BJ (cell line): ENCODE results near the gene ANKS3. TPM values are rescaled to one million over a fixed set of nuclear protein-coding genes. Genes with fewer than 3 reads are reported as not detected.

ENCODE experiments used
- CTCF ChIA-PET: fragments of 350-600 bp; formaldehyde crosslinking; extraction: SDS; loops from one replicate; lab custom pipeline; 2021; ENCODE audit warnings: antibody characterized with exemption, inconsistent platforms; lab: Yijun Ruan, JAX
- POLR2A ChIA-PET: fragments of 300-600 bp; sonication (Branson Sonifier 250); formaldehyde crosslinking; extraction: SDS; loops from one replicate; lab custom pipeline; 2021; ENCODE audit warnings: antibody characterized with exemption; lab: Charles Lee
- DNase-seq: peaks from one replicate; pipeline ENCODE4 v3.0.0-alpha.2; 2011; ENCODE audit warnings: low read depth
- H3K27me3 ChIP-seq: 2 replicates; pipeline ENCODE4 v1.6.0; 2011; ENCODE audit warnings: low read length; ENCODE audit not compliant: control insufficient read depth, insufficient read depth
- H3K36me3 ChIP-seq: 2 replicates; pipeline ENCODE4 v1.5.1; 2011; ENCODE audit warnings: low read length; ENCODE audit not compliant: control insufficient read depth, insufficient read depth
- H3K4me3 ChIP-seq: 2 replicates; pipeline ENCODE4 v1.5.1; 2011; ENCODE audit warnings: low read depth, mild to moderate bottlenecking, control low read depth, low read length
- polyA plus RNA-seq: library from polyadenylated mRNA; depleted of rRNA; stranded (reverse); fragments of >200 nt; gene quantifications from 2 replicates; pipeline ENCODE4 v1.2.3, GENCODE V29; 2011
- TF ChIP-seq, protein P1 (sequence below): IDR thresholded peaks from 2 replicates; pipeline ENCODE4 v1.5.1; 2011; ENCODE audit warnings: low read depth, mild to moderate bottlenecking, control low read depth, inconsistent platforms, low read length, moderate library complexity; ENCODE audit not compliant: insufficient read depth

Gene ANKS3
- polyA plus RNA-seq, 1 experiment = 23.7 TPM

DNA sequence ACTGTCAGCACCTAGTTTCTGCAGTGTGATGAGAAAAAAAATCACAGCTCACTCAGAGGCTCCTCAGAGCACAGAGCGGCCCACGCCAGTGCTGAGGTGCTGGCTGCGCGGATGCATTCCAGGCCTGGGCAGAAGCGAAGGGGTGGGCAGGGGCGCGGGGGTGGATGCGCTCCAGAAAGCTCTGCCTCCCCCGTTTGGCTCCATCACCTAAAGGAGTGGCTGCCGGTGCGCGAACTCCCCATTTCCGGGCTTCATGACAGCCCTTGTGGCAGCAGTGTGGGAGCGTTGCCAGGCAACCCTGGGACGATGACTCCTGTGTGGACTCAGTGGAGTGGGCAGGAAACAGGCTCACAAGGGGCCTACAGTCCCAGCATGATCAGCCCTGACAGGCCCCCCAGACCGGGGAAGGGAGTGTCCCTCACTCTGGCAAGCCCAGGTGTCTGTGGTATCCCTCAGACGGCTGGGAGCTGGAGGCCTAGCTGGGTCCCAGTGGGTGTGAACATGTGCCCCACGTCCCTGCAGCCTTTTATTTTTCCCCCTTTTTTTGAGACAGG, 73.5 kb downstream of the ANKS3 start:
- no peaks in the 10 kb centered on the region for H3K27me3 ChIP-seq
- TF ChIP-seq, protein P1, sequence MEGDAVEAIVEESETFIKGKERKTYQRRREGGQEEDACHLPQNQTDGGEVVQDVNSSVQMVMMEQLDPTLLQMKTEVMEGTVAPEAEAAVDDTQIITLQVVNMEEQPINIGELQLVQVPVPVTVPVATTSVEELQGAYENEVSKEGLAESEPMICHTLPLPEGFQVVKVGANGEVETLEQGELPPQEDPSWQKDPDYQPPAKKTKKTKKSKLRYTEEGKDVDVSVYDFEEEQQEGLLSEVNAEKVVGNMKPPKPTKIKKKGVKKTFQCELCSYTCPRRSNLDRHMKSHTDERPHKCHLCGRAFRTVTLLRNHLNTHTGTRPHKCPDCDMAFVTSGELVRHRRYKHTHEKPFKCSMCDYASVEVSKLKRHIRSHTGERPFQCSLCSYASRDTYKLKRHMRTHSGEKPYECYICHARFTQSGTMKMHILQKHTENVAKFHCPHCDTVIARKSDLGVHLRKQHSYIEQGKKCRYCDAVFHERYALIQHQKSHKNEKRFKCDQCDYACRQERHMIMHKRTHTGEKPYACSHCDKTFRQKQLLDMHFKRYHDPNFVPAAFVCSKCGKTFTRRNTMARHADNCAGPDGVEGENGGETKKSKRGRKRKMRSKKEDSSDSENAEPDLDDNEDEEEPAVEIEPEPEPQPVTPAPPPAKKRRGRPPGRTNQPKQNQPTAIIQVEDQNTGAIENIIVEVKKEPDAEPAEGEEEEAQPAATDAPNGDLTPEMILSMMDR = no peak
- H3K4me3 ChIP-seq = no peak overlapping the region
- ChIA-PET POLR2A (no interaction called here), CTCF (interaction anchor here (1.7 to 1.9 kb wide), 2 partner anchors 10 to 11 kb away, joined by 6 to 7 read pairs; no protein-coding TSS in a partner anchor)
- DNase-seq = no peak
- peaks cover 39% of the 10 kb centered on the region for H3K36me3 ChIP-seq

DNA sequence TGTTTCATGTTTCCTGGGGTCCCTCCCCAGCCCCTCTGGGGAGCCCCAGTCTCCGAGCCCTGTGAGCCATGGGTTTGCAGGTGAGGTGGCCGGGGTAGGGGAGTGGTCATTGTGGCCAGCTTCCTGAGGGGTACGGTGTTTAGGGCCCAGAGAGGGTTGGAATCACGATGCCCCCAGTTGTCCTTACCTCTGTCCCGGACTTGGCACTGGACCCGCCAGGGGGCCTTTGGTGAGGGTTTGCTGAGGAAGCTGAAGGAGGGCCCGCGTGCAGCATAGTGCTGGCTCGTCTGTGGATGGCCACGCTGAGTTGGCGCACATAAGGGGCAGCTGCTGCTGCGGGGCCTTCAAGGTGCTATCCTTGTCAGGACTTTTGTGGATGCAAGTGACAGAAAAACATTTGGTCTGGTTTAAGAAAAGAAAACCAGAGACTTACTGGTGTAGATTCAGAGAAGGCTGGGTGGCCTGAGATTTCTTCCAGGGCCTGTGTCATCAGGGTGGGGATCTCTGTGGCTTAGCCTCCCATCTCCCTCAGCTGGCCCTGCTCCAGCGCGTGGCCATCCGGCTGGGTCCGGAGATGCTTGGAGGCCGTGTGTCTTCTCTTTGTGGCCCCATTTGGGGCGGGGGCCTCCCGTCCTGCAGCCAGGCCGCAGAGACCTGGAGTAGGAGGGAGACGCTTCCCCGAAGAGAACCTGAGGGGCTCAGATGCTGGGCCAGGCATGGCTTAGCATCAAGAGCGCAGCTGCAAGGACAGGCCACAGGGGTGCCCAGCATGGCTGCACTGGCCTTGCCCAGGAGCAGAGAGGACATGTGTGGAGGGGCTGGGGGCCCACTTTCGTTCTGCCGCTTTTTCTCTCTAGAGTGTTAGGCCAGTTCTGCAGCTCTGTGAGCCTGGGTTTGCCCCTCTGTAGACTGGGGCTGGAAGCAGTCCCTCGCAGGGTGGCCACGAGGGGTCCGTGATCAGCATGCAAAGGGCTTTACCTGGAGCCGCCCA, 74.4 kb downstream of the ANKS3 start:
- DNase-seq = no peak
- no peaks in the 10 kb centered on the region for H3K27me3 ChIP-seq
- peaks cover 36% of the 10 kb centered on the region for H3K36me3 ChIP-seq
- ChIA-PET CTCF (interaction anchor here (1.0 to 1.9 kb wide), 2 partner anchors 10 to 33 kb away, joined by 5 to 6 read pairs; no protein-coding TSS in a partner anchor), POLR2A (no interaction called here)
- H3K4me3 ChIP-seq = no peak overlapping the region
- TF ChIP-seq, protein P1 = no peak

- DNase-seq = no peak
- TF ChIP-seq, protein P1 = no peak
- H3K36me3 ChIP-seq = peaks cover 39% of the 10 kb centered on the region
- CTCF ChIA-PET = no interaction called here
- no peak overlapping the region for H3K4me3 ChIP-seq
- no peaks in the 10 kb centered on the region for H3K27me3 ChIP-seq
- POLR2A ChIA-PET = no interaction called here
Observed at GRCh38 chr16:4656695-4657686, 77.1 kb downstream of the ANKS3 start.

DNA sequence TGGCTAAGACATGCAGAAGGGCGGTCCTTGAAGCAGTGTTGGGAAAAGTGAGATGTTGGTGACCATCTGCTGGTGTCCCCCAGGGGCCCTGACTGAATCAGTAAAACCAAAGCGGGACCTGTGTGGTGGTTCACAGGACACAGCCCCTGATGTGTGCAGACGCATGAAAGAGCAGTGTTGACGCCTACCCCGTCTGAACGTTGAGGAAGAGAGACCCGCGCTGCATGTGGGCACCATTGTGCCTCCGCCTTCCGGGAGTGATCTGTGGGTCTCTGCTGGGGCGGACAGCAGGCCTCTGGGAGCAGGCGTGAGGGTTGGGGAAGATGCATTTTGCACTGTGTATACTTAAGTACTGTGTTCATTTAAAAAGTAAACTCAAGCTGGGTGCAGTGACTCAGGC, 77.8 kb downstream of the ANKS3 start:
- Histone ChIP-seq H3K4me3 (no peak overlapping the region), H3K36me3 (peaks cover 40% of the 10 kb centered on the region), H3K27me3 (no peaks in the 10 kb centered on the region)
- ChIA-PET POLR2A (no interaction called here), CTCF (no interaction called here)
- TF ChIP-seq, protein P1 = no peak
- DNase-seq = no peak
